Natural killer cell treated with Interleukin-12 subunit alpha and Interleukin-12 subunit beta and Interleukin-15 and Interleukin-18, amount 100 ng/mL, for 72 hours (primary cell): ENCODE data around the gene CUL2. TPM values are rescaled to one million over a fixed set of nuclear protein-coding genes. Genes with fewer than 3 reads are reported as not detected.
"Not testable (repeated sequence)": the region's sequence is repeated elsewhere in the genome, so short reads cannot be mapped to it uniquely, and the experiment has no call there.

Experiments used
- ATAC-seq, 2 donors: fragments of 150-1000 bp; cut with Tn5 transposase in 1 of 2; sonication (Bioruptor Pico), chemical (Tn5 transposase) in 1 of 2; 2 replicates each; pipeline ENCODE4 v1.10.0; 2021
- DNase-seq: peaks from one replicate; pipeline ENCODE4 v3.0.0; 2022; ENCODE audit warnings: low spot score
- H3K27ac Mint-ChIP-seq, 2 donors: 1 replicate in 1 of 2; 2 replicates in 1 of 2; pipeline ENCODE4 v1.8.0; 2022; ENCODE audit warnings: mixed read lengths in 2 of 2, mild to moderate bottlenecking in 1 of 2, moderate library complexity in 1 of 2
- H3K27me3 Mint-ChIP-seq, 2 donors: 1 replicate in 1 of 2; 2 replicates in 1 of 2; pipeline ENCODE4 v1.8.0; 2022; ENCODE audit warnings: mixed read lengths in 2 of 2
- H3K36me3 Mint-ChIP-seq: one replicate; pipeline ENCODE4 v1.8.0; 2022; ENCODE audit warnings: mixed read lengths
- H3K4me1 Mint-ChIP-seq, 2 donors: 1 replicate in 1 of 2; 2 replicates in 1 of 2; pipeline ENCODE4 v1.8.0; 2022; ENCODE audit warnings: low read depth in 2 of 2, mixed read lengths in 2 of 2, mild to moderate bottlenecking in 1 of 2
- H3K4me3 Mint-ChIP-seq: one replicate; pipeline ENCODE4 v1.8.0; 2022; ENCODE audit warnings: mixed read lengths
- H3K9me3 Mint-ChIP-seq: 2 replicates; pipeline ENCODE4 v1.8.0; 2022; ENCODE audit warnings: mixed read lengths
- total RNA-seq, 2 donors: library from RNA; stranded (reverse); gene quantifications; one replicate each; pipeline ENCODE4 v1.2.3, GENCODE V29; 2022

The CUL2 gene
- total RNA-seq, 2 donors from 2014 or later, result 42.8 to 45.7 TPM

DNA sequence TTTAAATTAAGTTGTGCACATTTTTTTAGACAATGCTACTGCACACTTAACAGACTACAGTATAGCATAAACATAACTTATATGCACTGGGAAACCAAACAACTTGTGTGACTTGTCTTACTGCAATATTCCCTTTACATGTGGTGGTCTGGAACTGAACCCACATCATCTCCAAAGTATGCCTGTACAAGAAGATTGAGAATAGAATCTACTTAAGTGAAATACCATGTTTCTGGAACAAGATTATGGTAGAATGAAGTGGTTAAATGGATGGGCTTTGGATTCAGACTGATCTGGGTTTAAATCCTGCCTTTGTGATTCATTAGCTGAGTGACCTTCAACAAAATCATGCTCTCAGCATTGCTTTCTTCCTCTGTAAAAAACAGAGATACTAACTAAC lies 30.7 kb downstream of the CUL2 start:
- no peak overlapping the region for H3K4me3 Mint-ChIP-seq
- peaks cover 25 to 27% of the 10 kb centered on the region in 2 donors for H3K4me1 Mint-ChIP-seq
- no peaks in the 10 kb centered on the region for H3K27me3 Mint-ChIP-seq
- H3K36me3 Mint-ChIP-seq, result peaks cover 12% of the 10 kb centered on the region
- peak overlapping the region; percentile 20 to 25 for H3K27ac Mint-ChIP-seq
- DNase-seq (no peak), ATAC-seq (no peak)
- no peaks in the 10 kb centered on the region for H3K9me3 Mint-ChIP-seq

DNA sequence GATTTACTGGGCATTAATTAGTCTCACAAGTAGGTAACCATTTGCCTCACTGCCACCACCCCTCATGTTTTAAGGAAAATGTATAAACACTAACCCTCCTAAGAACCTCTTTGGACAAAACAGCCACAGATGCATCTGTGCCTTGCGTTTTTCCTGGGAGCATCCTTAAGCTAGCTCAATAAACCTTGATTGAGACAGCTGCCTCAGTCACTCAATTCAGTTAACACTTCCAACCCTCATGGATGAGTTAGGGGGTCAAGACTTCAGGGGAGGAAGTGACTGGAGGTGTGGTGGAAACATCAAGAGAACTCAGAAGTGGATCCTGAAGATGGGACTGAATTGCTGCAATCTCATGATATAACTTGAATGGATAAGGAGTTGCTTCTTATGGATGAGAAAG lies 31.5 kb downstream of the CUL2 start:
- DNase-seq (no peak), ATAC-seq (no peak)
- no peaks in the 10 kb centered on the region for H3K9me3 Mint-ChIP-seq
- peaks cover 12% of the 10 kb centered on the region for H3K36me3 Mint-ChIP-seq
- H3K27ac Mint-ChIP-seq, result peak overlapping the region; percentile 63 to 78
- H3K4me1 Mint-ChIP-seq, result peaks cover 25 to 27% of the 10 kb centered on the region in 2 donors
- H3K27me3 Mint-ChIP-seq, result no peaks in the 10 kb centered on the region
- peak overlapping the region; percentile 8 for H3K4me3 Mint-ChIP-seq

DNA sequence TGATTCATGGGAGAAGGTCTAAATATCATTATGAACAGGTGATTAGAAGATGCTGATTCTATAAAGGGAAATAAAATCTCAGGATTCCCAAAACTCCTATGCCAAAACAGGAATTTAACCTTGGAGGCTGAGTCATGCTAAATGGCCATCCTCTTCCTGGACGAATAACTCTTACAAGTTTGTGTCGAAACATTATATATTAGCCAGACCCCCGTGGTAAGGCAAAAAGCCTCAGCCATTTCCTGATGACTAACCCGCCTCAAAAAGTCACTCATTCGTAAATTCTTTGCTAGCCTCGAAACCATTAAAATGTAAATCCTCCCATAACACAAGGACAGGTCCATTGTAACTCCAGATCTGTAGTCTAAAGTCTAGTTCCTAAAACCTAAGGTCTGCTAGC lies 32.0 kb downstream of the CUL2 start:
- H3K27me3 Mint-ChIP-seq, result no peaks in the 10 kb centered on the region
- no peaks in the 10 kb centered on the region for H3K9me3 Mint-ChIP-seq
- H3K27ac Mint-ChIP-seq, result peak overlapping the region; percentile 63 to 78
- ATAC-seq (peak in 1 of 2 donors; percentile 57), DNase-seq (no peak)
- peaks cover 12% of the 10 kb centered on the region for H3K36me3 Mint-ChIP-seq
- H3K4me1 Mint-ChIP-seq, result peaks cover 25 to 27% of the 10 kb centered on the region in 2 donors
- H3K4me3 Mint-ChIP-seq, result peak overlapping the region; percentile 8

DNA sequence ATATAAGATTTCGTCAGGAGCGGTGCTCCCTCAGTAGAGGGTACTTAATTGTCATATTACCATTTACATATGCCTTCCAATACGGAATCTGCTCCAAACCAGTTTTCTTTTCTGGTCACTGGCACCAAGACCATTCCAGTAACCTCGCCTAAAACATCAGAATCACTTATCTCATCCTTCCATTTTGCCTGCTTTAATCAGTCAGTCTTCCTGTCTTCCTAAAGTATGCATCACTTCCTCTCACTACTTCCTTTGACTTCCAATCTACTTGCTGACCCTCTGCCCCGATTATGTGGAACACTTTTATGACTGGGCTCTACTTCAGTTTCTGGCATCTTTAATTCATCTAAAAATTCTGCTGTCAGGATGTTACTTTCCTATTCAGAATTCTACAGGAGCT lies 33.5 kb downstream of the CUL2 start:
- no peak for DNase-seq

DNA sequence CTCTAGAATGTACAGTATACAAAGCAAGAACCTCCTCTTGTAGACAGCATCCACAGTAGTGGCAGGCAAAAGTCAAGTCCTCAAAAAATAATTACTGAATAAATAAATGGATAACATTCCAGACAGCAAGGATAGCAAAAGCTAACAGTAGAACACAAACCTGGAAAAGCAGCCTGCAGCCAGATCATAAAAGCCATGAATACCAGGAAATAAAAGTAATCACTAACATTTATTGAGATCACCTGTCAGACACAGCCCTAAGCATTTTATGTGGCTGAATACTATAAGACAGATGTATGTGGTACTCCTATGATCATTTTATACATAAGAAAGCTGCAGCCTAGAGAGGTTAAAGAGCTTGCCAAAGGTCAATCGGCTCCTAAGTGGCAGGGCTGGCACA lies 34.0 kb downstream of the CUL2 start:
- Mint-ChIP-seq H3K4me1 (peaks cover 27 to 29% of the 10 kb centered on the region in 2 donors), H3K27me3 (no peaks in the 10 kb centered on the region), H3K4me3 (no peak overlapping the region), H3K36me3 (peaks cover 17% of the 10 kb centered on the region), H3K27ac (peak overlapping the region in 1 of 2 donors; percentile 20), H3K9me3 (no peaks in the 10 kb centered on the region)
- no peak for ATAC-seq
- no peak for DNase-seq

More for the DNA sequence above, 33.5 kb downstream of the CUL2 start:
- Mint-ChIP-seq H3K27ac (peak overlapping the region in 1 of 2 donors; percentile 16), H3K4me3 (no peak overlapping the region), H3K9me3 (no peaks in the 10 kb centered on the region), H3K27me3 (no peaks in the 10 kb centered on the region), H3K4me1 (peaks cover 27 to 29% of the 10 kb centered on the region in 2 donors), H3K36me3 (peaks cover 17% of the 10 kb centered on the region)
- no peak for ATAC-seq

DNA sequence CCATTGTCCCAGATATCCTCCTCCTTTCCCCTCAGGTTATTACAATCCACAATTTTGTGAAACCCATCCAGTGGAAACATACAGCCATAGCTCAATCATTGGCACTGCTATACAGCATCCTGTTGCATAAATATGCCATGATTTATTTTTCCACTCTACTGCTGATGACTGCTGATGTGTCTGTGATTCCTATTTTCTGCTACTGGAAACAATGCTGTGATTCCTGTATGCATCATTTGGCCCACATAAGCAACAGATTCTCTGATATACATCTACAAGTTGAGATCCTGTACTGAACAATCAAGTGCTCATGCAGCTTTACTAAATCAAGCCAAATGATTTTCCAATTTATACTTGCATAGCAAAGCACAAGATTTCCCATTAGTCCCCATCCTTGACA lies 39.6 kb downstream of the CUL2 start:
- ATAC-seq (no peak), DNase-seq (no peak)
- Mint-ChIP-seq H3K9me3 (no peaks in the 10 kb centered on the region), H3K4me3 (no peak overlapping the region), H3K27me3 (no peaks in the 10 kb centered on the region), H3K36me3 (peaks cover 23% of the 10 kb centered on the region), H3K4me1 (peaks cover 14 to 22% of the 10 kb centered on the region in 2 donors), H3K27ac (peak overlapping the region in 1 of 2 donors; percentile 40)

DNA sequence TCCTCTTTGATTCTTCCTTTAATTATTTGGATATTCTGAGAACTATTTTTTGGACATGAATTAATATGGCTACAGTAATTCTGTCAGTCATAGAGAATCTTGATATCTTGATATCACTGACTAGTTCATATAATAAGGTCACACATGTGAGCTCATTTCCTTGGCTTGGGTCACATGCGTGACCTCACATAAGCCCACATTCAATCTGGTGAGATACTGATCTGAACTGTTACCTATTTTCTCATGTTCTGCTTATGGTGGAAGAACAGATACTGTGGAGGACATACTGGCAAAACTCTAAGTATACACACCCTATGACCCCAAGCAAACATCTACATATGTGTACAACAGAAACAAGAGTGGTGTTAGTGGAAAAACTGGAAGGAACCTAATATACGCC lies 44.1 kb downstream of the CUL2 start:
- H3K4me3 Mint-ChIP-seq, result no peak overlapping the region

DNA sequence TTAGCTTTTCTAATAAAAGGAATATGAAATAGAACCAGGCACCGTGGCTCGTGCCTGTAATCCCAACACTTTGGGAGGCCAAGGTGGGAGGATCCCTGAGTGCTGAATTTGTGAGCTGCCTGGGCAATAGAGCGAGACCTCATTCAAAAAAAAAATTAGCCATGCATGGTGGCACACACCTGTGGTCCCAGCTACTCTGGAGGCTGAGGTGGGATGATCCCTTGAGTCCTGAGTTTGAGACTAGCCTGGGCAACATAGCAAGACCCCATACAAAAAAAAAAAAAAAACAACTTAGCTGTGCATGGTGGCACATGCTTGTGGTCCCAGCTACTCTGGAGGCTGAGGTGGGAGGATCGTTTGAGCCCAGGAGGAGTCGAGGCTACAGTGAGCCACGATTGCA lies 44.9 kb downstream of the CUL2 start:
- not testable (repeated sequence) for H3K4me3 Mint-ChIP-seq, H3K27me3 Mint-ChIP-seq, H3K27ac Mint-ChIP-seq, ATAC-seq, H3K9me3 Mint-ChIP-seq, DNase-seq
- Mint-ChIP-seq H3K36me3 (peaks cover 26% of the 10 kb centered on the region), H3K4me1 (peaks cover 14 to 19% of the 10 kb centered on the region in 2 donors)

More for the DNA sequence above, 44.1 kb downstream of the CUL2 start:
- Mint-ChIP-seq H3K9me3 (no peaks in the 10 kb centered on the region), H3K36me3 (peaks cover 26% of the 10 kb centered on the region), H3K27ac (peak overlapping the region in 1 of 2 donors; percentile 72), H3K27me3 (no peaks in the 10 kb centered on the region), H3K4me1 (peaks cover 16 to 24% of the 10 kb centered on the region in 2 donors)
- DNase-seq, result no peak
- ATAC-seq, result peak in 1 of 2 donors; percentile 24

DNA sequence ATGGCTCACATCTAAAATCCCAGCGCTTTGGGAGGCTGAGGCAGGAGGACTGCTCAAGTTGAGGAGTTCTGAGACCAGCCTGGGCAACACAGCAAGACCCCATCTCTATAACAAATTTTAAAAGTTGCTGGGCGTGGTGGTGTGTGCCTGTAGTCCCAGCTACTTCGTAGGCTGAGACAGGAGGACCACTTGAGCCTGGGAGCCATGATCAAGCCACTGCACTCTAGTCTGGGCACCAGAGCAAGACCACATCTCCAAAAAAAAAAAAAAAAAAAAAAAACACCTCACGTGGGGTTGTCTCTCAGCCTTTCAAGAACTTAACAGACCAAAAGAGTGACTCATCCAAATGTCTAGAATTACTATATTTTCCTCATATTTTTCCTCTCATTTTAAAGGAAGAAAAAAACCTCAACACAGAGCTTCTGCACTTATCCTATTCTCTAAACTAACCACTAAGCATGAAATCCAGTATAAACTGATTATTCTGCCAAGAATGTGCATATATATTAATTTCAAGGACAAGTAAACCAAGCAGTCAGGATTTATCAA lies 46.3 kb downstream of the CUL2 start:
- no peak for DNase-seq
- no peak for ATAC-seq
- Mint-ChIP-seq H3K27me3 (no peaks in the 10 kb centered on the region), H3K9me3 (no peaks in the 10 kb centered on the region), H3K27ac (no peak overlapping the region), H3K4me1 (peaks cover 14 to 19% of the 10 kb centered on the region in 2 donors), H3K4me3 (no peak overlapping the region), H3K36me3 (peaks cover 19% of the 10 kb centered on the region)

DNA sequence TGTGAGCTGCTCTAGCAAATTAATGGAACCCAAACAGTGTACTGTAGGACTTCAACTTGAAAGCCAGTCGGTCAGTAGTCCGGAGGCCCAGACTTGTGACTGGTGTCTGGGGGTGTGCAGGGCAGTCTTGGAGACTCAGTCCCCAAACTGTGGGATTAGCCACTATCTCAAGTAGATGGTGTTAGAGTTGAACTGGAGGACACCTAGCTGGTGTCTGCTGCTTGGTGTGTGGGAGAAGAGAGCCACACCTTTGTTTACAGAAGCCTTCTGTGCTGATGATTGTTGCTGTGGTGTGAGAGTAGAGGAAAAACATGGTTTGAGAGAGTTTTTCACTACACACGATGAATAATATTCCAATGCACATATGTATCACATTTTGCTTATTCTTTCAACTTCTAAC lies 47.4 kb downstream of the CUL2 start:
- Mint-ChIP-seq H3K4me3 (no peak overlapping the region), H3K36me3 (peaks cover 17% of the 10 kb centered on the region), H3K9me3 (no peaks in the 10 kb centered on the region), H3K27ac (peak overlapping the region in 1 of 2 donors; percentile 5), H3K27me3 (no peaks in the 10 kb centered on the region), H3K4me1 (peaks cover 14 to 19% of the 10 kb centered on the region in 2 donors)
- DNase-seq (no peak), ATAC-seq (no peak)

DNA sequence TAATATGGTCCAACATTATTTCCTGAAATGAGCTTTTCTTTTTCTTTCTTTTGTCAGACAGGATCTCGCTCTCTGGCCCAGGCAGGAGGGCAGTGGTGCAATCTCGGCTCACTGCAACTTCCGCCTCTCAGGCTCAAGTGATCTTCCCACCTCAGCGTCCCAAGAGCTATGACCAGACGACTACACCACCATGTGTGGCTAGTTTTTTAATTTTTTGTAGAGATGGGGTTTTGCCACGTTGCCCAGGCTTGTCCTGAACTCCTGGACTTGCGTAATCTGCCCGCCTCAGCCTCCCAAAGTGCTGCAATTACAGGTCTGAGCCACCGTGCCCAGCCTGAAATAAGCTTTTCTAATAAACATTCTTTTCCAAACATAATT lies 48.6 kb downstream of the CUL2 start:
- peaks cover 14 to 18% of the 10 kb centered on the region in 2 donors for H3K4me1 Mint-ChIP-seq
- H3K9me3 Mint-ChIP-seq, result no peaks in the 10 kb centered on the region
- no peaks in the 10 kb centered on the region for H3K27me3 Mint-ChIP-seq
- no peak overlapping the region for H3K4me3 Mint-ChIP-seq
- ATAC-seq (no peak), DNase-seq (no peak)
- peak overlapping the region in 1 of 2 donors; percentile 3 for H3K27ac Mint-ChIP-seq
- peaks cover 17% of the 10 kb centered on the region for H3K36me3 Mint-ChIP-seq

DNA sequence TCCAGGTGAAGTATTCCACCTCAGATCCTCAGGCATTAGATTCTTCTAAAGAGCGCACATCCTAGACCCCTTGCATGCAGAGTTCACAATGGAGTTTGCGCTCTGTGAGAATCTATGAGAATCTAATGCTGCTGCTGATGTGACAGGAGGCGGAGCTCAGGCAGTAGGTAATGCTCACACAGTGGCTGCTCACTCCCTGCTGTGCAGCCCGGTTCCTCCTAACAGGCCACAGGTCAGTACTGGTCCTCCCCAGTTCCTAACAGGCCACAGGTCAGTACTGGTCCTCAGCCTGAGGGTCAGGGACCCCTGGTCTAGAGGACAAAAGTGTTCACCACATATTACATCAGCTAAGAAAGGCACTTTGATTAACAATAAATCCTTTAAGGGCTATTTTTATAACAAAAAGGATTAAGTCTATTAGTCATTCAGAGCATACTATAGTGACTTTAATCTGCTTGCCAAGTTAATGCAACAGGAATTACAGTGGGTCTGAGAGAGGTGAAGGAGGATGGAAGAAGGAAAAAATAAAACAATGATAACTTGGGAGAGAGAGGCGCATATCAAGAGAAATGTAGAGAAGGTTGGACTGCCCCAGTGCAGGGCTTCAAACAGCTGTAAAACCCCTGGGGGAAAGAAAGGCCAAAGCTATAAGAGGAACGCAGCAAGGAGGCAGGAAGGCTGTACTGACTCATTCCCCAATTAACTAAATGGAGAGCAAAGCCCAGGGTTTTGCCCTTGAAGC lies 49.2 kb downstream of the CUL2 start:
- ATAC-seq (peak in 1 of 2 donors; percentile 24), DNase-seq (no peak)
- Mint-ChIP-seq H3K4me1 (peaks cover 14 to 16% of the 10 kb centered on the region in 2 donors), H3K27me3 (no peaks in the 10 kb centered on the region), H3K27ac (peak overlapping the region in 1 of 2 donors; percentile 3), H3K9me3 (no peaks in the 10 kb centered on the region), H3K4me3 (no peak overlapping the region), H3K36me3 (peaks cover 19% of the 10 kb centered on the region)

DNA sequence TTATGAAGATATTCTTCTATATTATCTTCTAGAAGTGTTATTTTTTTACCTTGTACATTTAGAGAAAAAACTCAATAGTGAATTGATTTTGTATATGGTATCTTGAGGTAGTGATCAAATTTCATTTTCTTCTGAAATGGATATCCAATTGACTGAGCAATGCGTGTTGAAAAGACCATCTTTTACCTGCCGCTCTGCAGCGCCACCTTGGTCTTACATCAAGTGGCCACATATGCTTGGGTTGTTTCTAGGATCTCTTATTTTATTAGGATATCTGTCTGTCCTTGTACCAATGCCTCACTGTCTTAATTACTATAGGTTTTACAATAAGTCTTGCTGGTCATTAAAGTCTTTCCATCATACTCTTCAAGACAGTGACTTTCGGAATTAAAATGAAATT lies 53.0 kb downstream of the CUL2 start:
- Mint-ChIP-seq H3K27ac (no peak overlapping the region), H3K27me3 (no peaks in the 10 kb centered on the region), H3K4me1 (peaks cover 13 to 20% of the 10 kb centered on the region in 2 donors), H3K9me3 (no peaks in the 10 kb centered on the region), H3K4me3 (no peak overlapping the region), H3K36me3 (peaks cover 21% of the 10 kb centered on the region)
- DNase-seq, result no peak
- ATAC-seq, result no peak

DNA sequence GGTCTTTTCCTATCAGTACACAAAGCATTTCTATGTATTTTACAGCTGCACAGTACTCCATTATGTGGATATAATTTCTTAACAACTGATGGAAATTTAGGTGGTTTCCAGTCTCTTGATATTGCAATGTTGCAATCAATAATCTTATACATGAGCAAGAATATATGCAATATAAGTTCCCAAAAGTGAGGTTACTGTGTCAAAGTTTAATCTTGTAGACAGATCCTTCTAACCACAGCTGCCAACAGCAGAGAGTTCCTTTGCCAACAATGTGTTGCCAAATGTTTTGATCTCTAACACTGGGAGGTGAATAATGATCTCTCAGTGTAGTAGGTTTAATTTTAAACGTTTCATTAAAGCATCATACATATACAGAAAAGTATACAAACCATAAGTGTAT lies 54.5 kb downstream of the CUL2 start:
- peaks cover 7 to 14% of the 10 kb centered on the region in 2 donors for H3K4me1 Mint-ChIP-seq
- H3K27ac Mint-ChIP-seq, result peak overlapping the region; percentile 72 to 78

More for the DNA sequence above, 54.5 kb downstream of the CUL2 start:
- peak in 1 of 2 donors; percentile 59 for ATAC-seq
- DNase-seq, result no peak
- Mint-ChIP-seq H3K36me3 (peaks cover 14% of the 10 kb centered on the region), H3K9me3 (no peaks in the 10 kb centered on the region), H3K27me3 (no peaks in the 10 kb centered on the region), H3K4me3 (no peak overlapping the region)
